HFFc6 (cell line): ENCODE measurements around the gene MRPS26. TPM values are rescaled to one million over a fixed set of nuclear protein-coding genes. Genes with fewer than 3 reads are reported as not detected.
"Not testable (repeated sequence)": the region's sequence is repeated elsewhere in the genome, so short reads cannot be mapped to it uniquely, and the experiment has no call there.

Experiments
- DNase-seq: peaks from one replicate; pipeline ENCODE4 v3.0.0-alpha.2; 2018
- H3K27ac Mint-ChIP-seq: 2 replicates; pipeline ENCODE4 v1.8.0; 2020; ENCODE audit warnings: mild to moderate bottlenecking, mixed read lengths
- H3K27me3 Mint-ChIP-seq: 2 replicates; pipeline ENCODE4 v1.8.0; 2021; ENCODE audit warnings: mild to moderate bottlenecking, moderate library complexity, mixed read lengths; ENCODE audit not compliant: insufficient read depth
- H3K36me3 Mint-ChIP-seq: 2 replicates; pipeline ENCODE4 v1.8.0; 2021; ENCODE audit warnings: low read depth, mixed read lengths
- H3K4me1 Mint-ChIP-seq: 2 replicates; pipeline ENCODE4 v1.8.0; 2020; ENCODE audit warnings: low read depth, mixed read lengths
- H3K4me3 Mint-ChIP-seq: 2 replicates; pipeline ENCODE4 v1.8.0; 2020; ENCODE audit warnings: mild to moderate bottlenecking, moderate library complexity, mixed read lengths
- H3K9me3 Mint-ChIP-seq: 2 replicates; pipeline ENCODE4 v1.8.0; 2020; ENCODE audit warnings: mild to moderate bottlenecking, mixed read lengths
- total RNA-seq, 6 experiments: library from RNA; stranded (reverse); fragmentation: NEBNext Ultra II Directional; extraction: Animal tissue kit (Norgen Biotek cat#: 25700); gene quantifications; 2 replicates in 1 of 6; 3 replicates in 5 of 6; pipeline ENCODE4 v1.2.3, GENCODE V29; 2021
- TF ChIP-seq, protein P1 (sequence below): fragments of 200-600 bp; sonication (generic); IDR thresholded peaks from 2 replicates; pipeline ENCODE4 v1.5.0; 2021; ENCODE audit warnings: antibody characterized with exemption, mild to moderate bottlenecking

MRPS26 gene
- total RNA-seq, 6 experiments from 2014 or later: 31.7 to 46.8 (median 36.0) TPM

DNA sequence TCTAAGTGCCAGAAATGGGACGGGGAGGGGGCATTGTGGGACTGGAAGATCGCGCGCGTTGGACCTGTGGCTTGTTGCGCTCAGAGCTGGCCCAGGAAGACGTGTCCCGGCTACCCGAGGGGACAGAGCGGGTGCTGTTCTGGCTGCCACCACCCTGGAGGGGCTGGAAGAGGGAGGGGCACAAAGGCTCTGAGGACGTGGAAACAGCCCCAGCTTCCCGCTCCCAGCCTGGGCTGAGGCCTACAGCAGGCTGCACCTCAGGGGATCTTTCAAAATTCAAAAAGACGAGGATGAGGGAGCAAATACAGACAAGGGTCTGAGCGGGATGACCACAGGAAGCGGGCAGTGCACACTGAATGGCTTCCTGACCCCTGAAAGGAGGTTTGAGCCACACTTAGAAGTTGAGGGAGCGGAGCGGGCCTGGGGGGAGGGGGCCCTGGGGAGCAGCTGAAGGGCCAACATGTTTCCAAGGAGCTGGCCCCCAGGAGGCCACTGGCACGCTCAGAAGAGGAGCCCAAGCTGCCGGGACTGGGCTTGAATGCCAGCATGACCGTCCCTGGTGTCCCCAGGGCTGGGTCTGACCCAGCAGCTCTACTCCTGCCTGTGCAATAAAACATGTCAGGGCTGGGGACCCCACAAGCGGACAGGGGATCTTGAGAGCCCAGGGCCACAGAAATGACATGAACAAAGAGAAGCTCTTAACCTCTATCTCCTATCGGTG is 26.8 kb downstream of the MRPS26 start:
- TF ChIP-seq, protein P1, sequence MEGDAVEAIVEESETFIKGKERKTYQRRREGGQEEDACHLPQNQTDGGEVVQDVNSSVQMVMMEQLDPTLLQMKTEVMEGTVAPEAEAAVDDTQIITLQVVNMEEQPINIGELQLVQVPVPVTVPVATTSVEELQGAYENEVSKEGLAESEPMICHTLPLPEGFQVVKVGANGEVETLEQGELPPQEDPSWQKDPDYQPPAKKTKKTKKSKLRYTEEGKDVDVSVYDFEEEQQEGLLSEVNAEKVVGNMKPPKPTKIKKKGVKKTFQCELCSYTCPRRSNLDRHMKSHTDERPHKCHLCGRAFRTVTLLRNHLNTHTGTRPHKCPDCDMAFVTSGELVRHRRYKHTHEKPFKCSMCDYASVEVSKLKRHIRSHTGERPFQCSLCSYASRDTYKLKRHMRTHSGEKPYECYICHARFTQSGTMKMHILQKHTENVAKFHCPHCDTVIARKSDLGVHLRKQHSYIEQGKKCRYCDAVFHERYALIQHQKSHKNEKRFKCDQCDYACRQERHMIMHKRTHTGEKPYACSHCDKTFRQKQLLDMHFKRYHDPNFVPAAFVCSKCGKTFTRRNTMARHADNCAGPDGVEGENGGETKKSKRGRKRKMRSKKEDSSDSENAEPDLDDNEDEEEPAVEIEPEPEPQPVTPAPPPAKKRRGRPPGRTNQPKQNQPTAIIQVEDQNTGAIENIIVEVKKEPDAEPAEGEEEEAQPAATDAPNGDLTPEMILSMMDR: no peak
- peaks cover 25% of the 10 kb centered on the region for H3K27me3 Mint-ChIP-seq

DNA sequence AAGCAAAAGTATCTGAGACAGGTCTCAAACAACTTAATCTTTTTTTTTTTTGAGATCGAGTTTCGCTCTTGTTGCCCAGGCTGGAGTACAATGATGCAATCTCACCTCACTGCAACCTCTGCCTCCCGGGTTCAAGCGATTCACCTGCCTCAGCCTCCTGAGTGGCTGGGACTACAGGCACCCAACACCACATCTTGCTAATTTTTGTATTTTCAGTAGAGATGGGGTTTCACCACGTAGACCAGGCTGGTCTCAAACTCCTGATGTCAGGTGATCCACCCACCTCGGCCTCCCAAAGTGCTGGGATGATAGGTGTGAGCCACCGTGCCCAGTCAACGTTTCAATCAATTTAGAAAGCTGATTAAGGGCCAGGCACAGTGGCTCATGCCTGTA is 27.4 kb downstream of the MRPS26 start:
- Mint-ChIP-seq H3K4me1 (peaks cover 11% of the 10 kb centered on the region), H3K27me3 (peaks cover 25% of the 10 kb centered on the region)
- H3K27ac Mint-ChIP-seq, H3K4me3 Mint-ChIP-seq, H3K9me3 Mint-ChIP-seq, DNase-seq, H3K36me3 Mint-ChIP-seq: not testable (repeated sequence)

More for the DNA sequence above, 26.8 kb downstream of the MRPS26 start:
- no peak overlapping the region for H3K27ac Mint-ChIP-seq
- no peak for DNase-seq
- no peaks in the 10 kb centered on the region for H3K36me3 Mint-ChIP-seq
- no peak overlapping the region for H3K4me3 Mint-ChIP-seq
- H3K9me3 Mint-ChIP-seq: no peaks in the 10 kb centered on the region
- peaks cover 11% of the 10 kb centered on the region for H3K4me1 Mint-ChIP-seq

GRCh38 chr20:3074812-3075211 is 29.0 kb downstream of the MRPS26 start:
- Mint-ChIP-seq H3K27me3 (peaks cover 33% of the 10 kb centered on the region), H3K9me3 (no peaks in the 10 kb centered on the region), H3K4me1 (no peaks in the 10 kb centered on the region), H3K36me3 (no peaks in the 10 kb centered on the region), H3K27ac (no peak overlapping the region), H3K4me3 (no peak overlapping the region)
- TF ChIP-seq, protein P1: no peak
- no peak for DNase-seq

GRCh38 chr20:3075315-3075714 is 29.5 kb downstream of the MRPS26 start:
- not testable (repeated sequence) for H3K27ac Mint-ChIP-seq, H3K4me3 Mint-ChIP-seq, H3K4me1 Mint-ChIP-seq, H3K9me3 Mint-ChIP-seq, DNase-seq, H3K36me3 Mint-ChIP-seq
- peaks cover 33% of the 10 kb centered on the region for H3K27me3 Mint-ChIP-seq

- H3K4me3 Mint-ChIP-seq: no peak overlapping the region
- no peaks in the 10 kb centered on the region for H3K9me3 Mint-ChIP-seq
- peaks cover 37% of the 10 kb centered on the region for H3K27me3 Mint-ChIP-seq
- TF ChIP-seq, protein P1: no peak
- no peaks in the 10 kb centered on the region for H3K36me3 Mint-ChIP-seq
- H3K4me1 Mint-ChIP-seq: peaks cover 5% of the 10 kb centered on the region; the same call in 1 of the 2 replicates
- H3K27ac Mint-ChIP-seq: no peak overlapping the region
- DNase-seq: no peak
These were observed 31.8 kb downstream of the MRPS26 start for GRCh38 chr20:3077618-3078134.

DNA sequence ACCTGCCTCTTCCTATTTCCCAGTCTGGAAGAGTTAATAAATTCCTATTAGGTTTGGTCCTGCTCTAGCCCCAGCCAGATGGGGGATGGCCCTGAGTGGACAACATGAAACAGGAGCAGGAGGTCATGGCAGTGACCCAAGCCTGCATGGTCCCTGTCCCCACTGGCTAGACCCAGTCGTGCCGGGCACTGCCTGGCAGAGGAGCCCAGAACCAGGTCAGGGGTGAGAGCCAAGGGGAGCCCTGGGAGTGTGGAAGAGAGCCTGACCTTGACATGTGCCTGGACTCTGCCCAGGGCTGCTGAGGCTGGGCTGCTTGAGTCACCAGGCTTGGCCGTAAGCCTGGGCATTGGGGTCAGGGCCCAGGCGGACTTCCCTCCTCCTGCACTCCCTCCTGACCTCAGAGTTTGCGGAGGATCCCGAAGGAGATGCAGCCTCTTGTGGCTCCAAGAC is 35.1 kb downstream of the MRPS26 start:
- TF ChIP-seq, protein P1: no peak
- Mint-ChIP-seq H3K9me3 (no peaks in the 10 kb centered on the region), H3K4me3 (no peak overlapping the region), H3K27ac (no peak overlapping the region), H3K36me3 (no peaks in the 10 kb centered on the region), H3K4me1 (peaks cover 5% of the 10 kb centered on the region; the same call in 1 of the 2 replicates), H3K27me3 (peaks cover 37% of the 10 kb centered on the region)
- DNase-seq: no peak
